Measurements from ENCODE around the gene APOBEC3A. TPM values are rescaled to one million over a fixed set of nuclear protein-coding genes. Genes with fewer than 3 reads are reported as not detected.

The APOBEC3A gene
- total and polyA plus RNA-seq, 2 donors (not counting 1 experiment from before 2014, with no cell fraction given), result 2.8 TPM; not detected in 1

DNA sequence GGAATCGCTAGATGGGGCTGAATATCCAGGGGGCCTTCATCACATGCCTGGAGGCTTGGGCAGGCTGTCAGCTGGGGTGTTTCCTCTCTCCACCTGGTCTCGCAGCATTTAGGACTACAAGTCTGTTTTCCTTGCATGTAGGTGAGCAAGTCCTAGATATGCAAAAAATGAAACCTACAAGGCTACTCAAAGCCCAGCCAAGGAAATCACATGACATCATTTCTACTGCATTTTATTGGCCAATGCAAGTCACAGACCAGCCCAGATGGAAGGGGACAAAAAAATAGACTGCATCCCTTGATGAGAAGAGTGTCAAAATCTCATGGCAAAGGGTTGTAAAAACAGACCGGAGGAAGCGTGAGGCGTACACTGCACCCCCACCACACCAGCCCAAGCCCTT lies 15.1 kb downstream of the APOBEC3A start:
- Mint-ChIP-seq H3K27me3 (peaks cover 24% of the 10 kb centered on the region), H3K27ac (no peak overlapping the region), H3K4me1 (peaks cover 15% of the 10 kb centered on the region), H3K4me3 (no peak overlapping the region), H3K9me3 (ENCODE audit: insufficient read depth) (no peaks in the 10 kb centered on the region)
- Histone ChIP-seq H3K4me1 (ENCODE audit: control insufficient read depth in 2 of 2, insufficient read depth in 2 of 2, low read length in 2 of 2) (peaks cover 9 to 18% of the 10 kb centered on the region in 2 donors), H4K20me1 (ENCODE audit: control insufficient read depth, insufficient read depth, low read length, poor library complexity, severe bottlenecking) (no peaks in the 10 kb centered on the region), H3K9me3 (ENCODE audit: control extremely low read depth in 1 of 3, control insufficient read depth in 2 of 3, insufficient read depth in 1 of 3, low read length in 2 of 3) (peaks cover 0 to 3% (median 0%) of the 10 kb centered on the region in 3 donors), H3K27me3 (replicated peaks in 1 of 4; ENCODE audit: control extremely low read depth in 1 of 4, control insufficient read depth in 3 of 4, insufficient read depth in 4 of 4, low read length in 3 of 4) (peaks cover 0 to 20% (median 0%) of the 10 kb centered on the region in 4 experiments), H3K4me2 (replicated peaks; ENCODE audit: low read depth, low read length, poor library complexity, severe bottlenecking) (no peak overlapping the region), H2AFZ (ENCODE audit: insufficient read depth, low read depth, low read length, poor library complexity, severe bottlenecking) (no peak overlapping the region), H3K36me3 (replicated peaks in 1 of 2; ENCODE audit: control extremely low read depth in 1 of 2, control insufficient read depth in 1 of 2, extremely low read depth in 1 of 2, insufficient read depth in 2 of 2, low read length in 1 of 2) (no peaks in the 10 kb centered on the region), H3K79me2 (ENCODE audit: control insufficient read depth, insufficient read depth, low read length) (no peaks in the 10 kb centered on the region), H3K27ac (ENCODE audit: low read length in 2 of 2) (no peak overlapping the region), H3K9ac (ENCODE audit: low read length) (no peak overlapping the region), H3K4me3 (ENCODE audit: control extremely low read depth in 1 of 5, extremely low read depth in 1 of 5, insufficient read depth in 1 of 5, low read depth in 2 of 5, low read length in 4 of 5) (no peak overlapping the region)
- CTCF ChIA-PET, result interaction anchor here (0.6 to 11.1 kb wide), 7 partner anchors 19 to 314 kb away, joined by 3 to 133 read pairs (median 3); no protein-coding TSS in a partner anchor
- no peak for TF ChIP-seq EZH2 (IDR thresholded peaks at IDR 0.05; ENCODE audit: borderline replicate concordance, insufficient read depth, low read depth, low read length, poor library complexity, severe bottlenecking)
- intact Hi-C loops (cut with micrococcal nuclease), result no loop called here
- no peak for DNase-seq
- 100% methylated on average over 2 of the region's 5 CpGs for WGBS (ENCODE audit: insufficient coverage)
- POLR2A ChIA-PET, result no interaction called here
- ATAC-seq (ENCODE audit: low read depth), result no peak

DNA sequence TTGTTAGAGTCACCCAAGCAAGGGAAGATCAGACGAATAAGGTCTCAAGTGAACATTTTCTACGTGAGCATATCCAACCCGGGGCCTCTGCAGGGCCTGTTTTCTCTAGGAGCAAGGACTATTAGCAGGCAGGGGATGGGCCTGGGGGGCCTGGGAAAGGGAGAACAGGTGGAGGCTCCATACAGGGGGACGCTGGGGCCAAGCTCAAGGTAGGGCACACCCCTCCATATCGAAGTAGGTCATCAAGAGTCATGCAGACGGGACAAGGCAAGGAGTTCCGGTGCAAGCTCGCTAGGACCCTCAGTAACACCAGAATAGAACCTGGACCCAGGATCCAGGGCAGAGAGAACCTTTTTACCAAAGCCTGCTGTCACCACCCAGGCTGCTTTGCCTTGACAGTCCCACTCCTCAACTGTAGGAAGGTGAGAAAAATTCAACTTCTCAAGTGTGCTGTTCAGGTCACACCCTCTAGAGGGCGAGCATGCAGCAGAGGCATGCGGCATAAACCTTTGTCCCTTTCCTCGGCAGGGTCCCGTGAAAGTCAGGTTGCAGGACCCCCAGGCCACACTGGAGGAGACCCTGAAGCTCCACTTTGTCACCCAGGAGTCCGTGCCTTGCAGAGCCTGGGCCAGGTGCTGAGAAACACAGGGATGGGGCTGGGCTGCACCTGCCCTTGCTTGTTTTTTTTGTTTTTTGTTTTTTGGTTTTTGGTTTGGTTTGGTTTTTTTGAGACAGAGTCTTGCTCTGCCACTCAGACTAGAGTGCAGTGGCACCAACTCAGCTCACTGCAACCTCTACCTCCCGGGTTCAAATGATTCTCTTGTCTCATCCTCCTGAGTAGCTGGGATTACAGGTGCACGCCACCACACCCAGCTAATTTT lies 16.1 kb downstream of the APOBEC3A start:
- H4K20me1 ChIP-seq (ENCODE audit: control insufficient read depth, insufficient read depth, low read length, poor library complexity, severe bottlenecking), result no peaks in the 10 kb centered on the region
- H3K27ac Mint-ChIP-seq, result no peak overlapping the region
- intact Hi-C loops (cut with micrococcal nuclease), result loop anchor here (1.0 kb wide), 3 partner anchors 30 to 343 kb away; no protein-coding TSS in a partner anchor
- peaks cover 24% of the 10 kb centered on the region for H3K27me3 Mint-ChIP-seq
- no peak for TF ChIP-seq EZH2 (IDR thresholded peaks at IDR 0.05; ENCODE audit: borderline replicate concordance, insufficient read depth, low read depth, low read length, poor library complexity, severe bottlenecking)
- peak; percentile 92 for TF ChIP-seq CTCF (IDR thresholded peaks at IDR 0.05)
- H3K79me2 ChIP-seq (ENCODE audit: control insufficient read depth, insufficient read depth, low read length), result no peaks in the 10 kb centered on the region
- no peak overlapping the region for H3K4me2 ChIP-seq (replicated peaks; ENCODE audit: low read depth, low read length, poor library complexity, severe bottlenecking)
- peaks cover 0 to 8% of the 10 kb centered on the region in 2 donors for H3K4me1 ChIP-seq (ENCODE audit: control insufficient read depth in 2 of 2, insufficient read depth in 2 of 2, low read length in 2 of 2)
- peaks cover 0 to 4% (median 0%) of the 10 kb centered on the region in 3 donors for H3K9me3 ChIP-seq (ENCODE audit: control extremely low read depth in 1 of 3, control insufficient read depth in 2 of 3, insufficient read depth in 1 of 3, low read length in 2 of 3)
- POLR2A ChIA-PET, result no interaction called here
- H3K9me3 Mint-ChIP-seq (ENCODE audit: insufficient read depth), result no peaks in the 10 kb centered on the region
- ATAC-seq (ENCODE audit: low read depth) (peak; percentile 89), DNase-seq (peak; percentile 71)
- no peak overlapping the region for H3K4me3 Mint-ChIP-seq
- peaks cover 0 to 20% (median 0%) of the 10 kb centered on the region in 4 experiments for H3K27me3 ChIP-seq (replicated peaks in 1 of 4; ENCODE audit: control extremely low read depth in 1 of 4, control insufficient read depth in 3 of 4, insufficient read depth in 4 of 4, low read length in 3 of 4)
- no peak overlapping the region for H3K27ac ChIP-seq (ENCODE audit: low read length in 2 of 2)
- CTCF ChIA-PET, result interaction anchor here (0.5 to 11.1 kb wide), 20 partner anchors 9 to 1117 kb away, joined by 3 to 133 read pairs (median 4); partner anchors contain the start of gene APOBEC3F
- H3K9ac ChIP-seq (ENCODE audit: low read length), result no peak overlapping the region
- no peaks in the 10 kb centered on the region for H3K36me3 ChIP-seq (replicated peaks in 1 of 2; ENCODE audit: control extremely low read depth in 1 of 2, control insufficient read depth in 1 of 2, extremely low read depth in 1 of 2, insufficient read depth in 2 of 2, low read length in 1 of 2)
- peak overlapping the region; percentile 19 for H2AFZ ChIP-seq (ENCODE audit: insufficient read depth, low read depth, low read length, poor library complexity, severe bottlenecking)
- peaks cover 6% of the 10 kb centered on the region for H3K4me1 Mint-ChIP-seq
- H3K4me3 ChIP-seq (ENCODE audit: control extremely low read depth in 1 of 5, extremely low read depth in 1 of 5, insufficient read depth in 1 of 5, low read depth in 2 of 5, low read length in 4 of 5), result no peak overlapping the region
- 41% methylated on average over 13 of the region's 15 CpGs for WGBS (ENCODE audit: insufficient coverage)

Measured in B cell (primary cell).